MCF 10A (cell line): Measurements from ENCODE around the gene ITIH1. TPM values are rescaled to one million over a fixed set of nuclear protein-coding genes. Genes with fewer than 3 reads are reported as not detected.

Source experiments
- BruUV-seq: library from RNA; stranded (reverse); fragments of 400-500 nt; replicated peaks from 2 replicates; lab custom pipeline; 2021; lab: Mats Ljungman, UMichigan
- CTCF ChIA-PET: fragments of 300-600 bp; sonication (Branson Sonifier 250); formaldehyde crosslinking; extraction: SDS; loops from one replicate; lab custom pipeline; 2021; ENCODE audit warnings: antibody characterized with exemption, inconsistent platforms; lab: Yijun Ruan, JAX
- POLR2A ChIA-PET: fragments of 300-600, 350-650 bp; sonication (Branson Sonifier 250); formaldehyde crosslinking; extraction: SDS; loops from one replicate; lab custom pipeline; 2020; ENCODE audit warnings: antibody characterized with exemption, inconsistent platforms; lab: Yijun Ruan, JAX
- DNase-seq: peaks from one replicate; pipeline ENCODE4 v3.0.0-alpha.2; 2018; ENCODE audit not compliant: unreplicated experiment
- H3K27ac Mint-ChIP-seq: one replicate; pipeline ENCODE4 v1.8.0; 2022; ENCODE audit warnings: mild to moderate bottlenecking, low read depth, mixed read lengths; ENCODE audit not compliant: unreplicated experiment
- H3K27me3 Mint-ChIP-seq: one replicate; pipeline ENCODE4 v1.8.0; 2022; ENCODE audit warnings: mixed read lengths; ENCODE audit not compliant: insufficient read depth, unreplicated experiment
- H3K36me3 Mint-ChIP-seq: one replicate; pipeline ENCODE4 v1.8.0; 2022; ENCODE audit warnings: mild to moderate bottlenecking, moderate library complexity, mixed read lengths; ENCODE audit not compliant: insufficient read depth, unreplicated experiment
- H3K4me1 Mint-ChIP-seq: one replicate; pipeline ENCODE4 v1.8.0; 2022; ENCODE audit warnings: mixed read lengths; ENCODE audit not compliant: insufficient read depth, unreplicated experiment
- H3K4me3 Mint-ChIP-seq: one replicate; pipeline ENCODE4 v1.8.0; 2022; ENCODE audit warnings: mild to moderate bottlenecking, moderate library complexity, mixed read lengths; ENCODE audit not compliant: unreplicated experiment
- H3K9me3 Mint-ChIP-seq: one replicate; pipeline ENCODE4 v1.8.0; 2022; ENCODE audit warnings: mixed read lengths; ENCODE audit not compliant: unreplicated experiment
- CTCF ChIP-seq: fragments of 200-600 bp; IDR thresholded peaks from one replicate; pipeline ENCODE4 v1.8.0; 2022; ENCODE audit warnings: antibody characterized with exemption, mild to moderate bottlenecking; ENCODE audit not compliant: unreplicated experiment
- intact Hi-C: fragments of 100-400 bp; cut with micrococcal nuclease; formaldehyde crosslinking; loops from 2 replicates; pipeline ENCODE4 v1.14.1; 2022
- total RNA-seq: library from RNA; stranded (reverse); gene quantifications from 2 replicates; pipeline ENCODE4 v1.2.3, GENCODE V29; 2022

ITIH1 gene
- total RNA-seq, 1 experiment from 2014 or later: not detected

DNA sequence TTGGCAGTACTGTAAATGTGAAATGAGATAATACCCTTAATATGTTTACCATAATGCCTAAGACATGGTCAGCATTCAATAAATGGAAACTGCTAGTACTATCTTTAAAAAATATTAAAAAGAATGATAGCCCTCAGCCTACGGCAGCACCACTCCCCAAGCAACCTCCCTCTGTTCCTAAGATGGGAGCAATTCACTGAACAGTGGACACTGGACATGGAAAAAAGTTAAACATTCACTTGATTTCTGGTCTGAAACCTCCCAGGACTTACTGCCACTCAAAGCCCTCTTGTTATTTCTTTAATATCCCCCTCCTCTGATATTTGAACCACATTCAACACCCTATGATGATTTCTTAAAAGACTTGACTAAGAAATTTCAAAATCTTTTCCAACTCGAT is 33.7 kb upstream of the ITIH1 start:
- Mint-ChIP-seq H3K27ac (no peak overlapping the region), H3K36me3 (peaks cover 89% of the 10 kb centered on the region), H3K9me3 (no peaks in the 10 kb centered on the region), H3K4me1 (no peaks in the 10 kb centered on the region), H3K4me3 (no peak overlapping the region), H3K27me3 (no peaks in the 10 kb centered on the region)
- ChIA-PET CTCF (interaction anchor here (0.7 to 1.4 kb wide), 10 partner anchors 15 to 336 kb away, joined by 3 to 14 read pairs (median 3); no protein-coding TSS in a partner anchor), POLR2A (interaction anchor here (1.5 kb wide), 1 partner anchor 21 kb away, joined by 4 read pairs; no protein-coding TSS in a partner anchor)
- no TSS peak for BruUV-seq
- intact Hi-C loops: loop anchor here (2.0 kb wide), 1 partner anchor 77 kb away; no protein-coding TSS in a partner anchor
- no peak for DNase-seq
- no peak for TF ChIP-seq CTCF

- Mint-ChIP-seq H3K36me3 (peaks cover 78% of the 10 kb centered on the region), H3K27me3 (no peaks in the 10 kb centered on the region), H3K9me3 (no peaks in the 10 kb centered on the region), H3K4me1 (no peaks in the 10 kb centered on the region), H3K27ac (no peak overlapping the region), H3K4me3 (no peak overlapping the region)
- BruUV-seq: no TSS peak
- TF ChIP-seq CTCF: no peak
- DNase-seq: no peak
- ChIA-PET CTCF (interaction anchor here (0.6 to 2.0 kb wide), 4 partner anchors 10 to 297 kb away, joined by 3 to 9 read pairs (median 4); no protein-coding TSS in a partner anchor), POLR2A (no interaction called here)
- intact Hi-C loops: no loop called here
Observed at GRCh38 chr3:52752045-52752660, 25.2 kb upstream of the ITIH1 start.

DNA sequence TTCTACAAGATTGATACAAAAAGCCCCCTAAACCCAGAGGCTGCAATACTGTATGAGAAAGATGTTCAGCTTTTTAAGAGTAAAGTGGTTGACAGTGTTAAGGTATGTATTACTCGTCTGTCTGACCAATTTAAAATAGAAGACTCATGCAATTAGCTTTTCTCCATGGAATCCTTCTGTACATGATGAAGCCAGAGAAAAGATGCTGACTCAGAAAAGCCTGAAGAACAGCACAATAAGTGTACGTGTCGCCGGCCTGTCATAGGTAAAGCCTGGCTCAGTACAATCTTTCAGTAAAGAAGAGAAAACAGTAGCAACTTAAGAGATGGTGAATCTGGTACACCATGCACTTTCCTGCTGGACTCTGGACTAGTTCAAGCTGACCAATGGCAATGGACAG is 23.0 kb upstream of the ITIH1 start:
- TF ChIP-seq CTCF: no peak
- POLR2A ChIA-PET: no interaction called here
- BruUV-seq: no TSS peak
- Mint-ChIP-seq H3K36me3 (peaks cover 78% of the 10 kb centered on the region), H3K4me1 (no peaks in the 10 kb centered on the region), H3K4me3 (no peak overlapping the region), H3K9me3 (no peaks in the 10 kb centered on the region), H3K27ac (no peak overlapping the region), H3K27me3 (no peaks in the 10 kb centered on the region)
- intact Hi-C loops: no loop called here
- no peak for DNase-seq
- CTCF ChIA-PET: no interaction called here

DNA sequence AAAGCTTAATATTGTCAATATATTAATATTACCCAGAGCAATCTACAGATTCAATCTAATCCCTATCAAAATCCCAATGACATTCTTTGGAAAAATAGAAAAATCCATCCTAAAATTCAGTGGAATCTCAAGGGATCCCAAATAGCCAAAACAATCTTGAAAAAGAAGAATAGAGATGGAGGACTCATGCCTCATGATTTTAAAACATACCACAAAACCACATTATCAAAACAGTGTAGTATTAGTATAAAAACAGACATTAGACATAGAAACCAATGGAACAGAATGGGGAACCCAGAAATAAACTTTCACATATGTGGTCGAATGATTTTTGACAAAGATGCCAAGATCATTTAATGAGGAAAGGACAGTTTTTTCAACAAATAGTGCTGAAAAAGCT is 21.3 kb upstream of the ITIH1 start:
- H3K27me3 Mint-ChIP-seq: no peaks in the 10 kb centered on the region
- TF ChIP-seq CTCF: no peak
- no peaks in the 10 kb centered on the region for H3K9me3 Mint-ChIP-seq
- ChIA-PET CTCF (no interaction called here), POLR2A (no interaction called here)
- H3K4me1 Mint-ChIP-seq: no peaks in the 10 kb centered on the region
- H3K4me3 Mint-ChIP-seq: no peak overlapping the region
- intact Hi-C loops: no loop called here
- peaks cover 70% of the 10 kb centered on the region for H3K36me3 Mint-ChIP-seq
- no peak for DNase-seq
- no TSS peak for BruUV-seq
- H3K27ac Mint-ChIP-seq: no peak overlapping the region
